Activated CD4-positive, alpha-beta memory T cell treated with anti-CD3 and anti-CD28 coated beads, Interleukin-2, amount 10 ng/mL, durations not matched to agents 7 days and 5 days (primary cell): Measurements from ENCODE around the gene SMC6. TPM values are rescaled to one million over a fixed set of nuclear protein-coding genes. Genes with fewer than 3 reads are reported as not detected.

Source experiments
- CTCF ChIA-PET: fragments of 350-600 bp; sonication (Branson Sonifier 250); formaldehyde crosslinking; loops from one replicate; lab custom pipeline; 2021; ENCODE audit warnings: antibody characterized with exemption, inconsistent platforms; lab: Charles Lee
- POLR2A ChIA-PET: fragments of 350-600 bp; sonication (Branson Sonifier 250); formaldehyde crosslinking; loops from one replicate; lab custom pipeline; 2021; ENCODE audit warnings: antibody characterized with exemption; lab: Charles Lee
- DNase-seq: peaks from one replicate; pipeline ENCODE4 v3.0.0-alpha.2; 2020
- H3K27ac Mint-ChIP-seq: one replicate; pipeline ENCODE4 v1.8.0; 2021; ENCODE audit warnings: mild to moderate bottlenecking, mixed read lengths
- H3K27me3 Mint-ChIP-seq: one replicate; pipeline ENCODE4 v1.8.0; 2021; ENCODE audit warnings: mixed read lengths
- H3K36me3 Mint-ChIP-seq: one replicate; pipeline ENCODE4 v1.8.0; 2021; ENCODE audit warnings: low read depth, mixed read lengths
- H3K4me1 Mint-ChIP-seq: one replicate; pipeline ENCODE4 v1.8.0; 2021; ENCODE audit warnings: mixed read lengths
- H3K4me3 Mint-ChIP-seq: one replicate; pipeline ENCODE4 v1.8.0; 2021; ENCODE audit warnings: mild to moderate bottlenecking, mixed read lengths
- H3K9me3 Mint-ChIP-seq: one replicate; pipeline ENCODE4 v1.8.0; 2021; ENCODE audit warnings: mixed read lengths
- total RNA-seq, 2 experiments: library from RNA; stranded (reverse); gene quantifications; one replicate each; pipeline ENCODE4 v1.2.3, GENCODE V29; 2021

Gene SMC6
- total RNA-seq, 2 experiments from 2014 or later: 36.0 to 36.5 TPM

- Mint-ChIP-seq H3K9me3 (no peaks in the 10 kb centered on the region), H3K27ac (no peak overlapping the region), H3K27me3 (no peaks in the 10 kb centered on the region), H3K4me3 (no peak overlapping the region), H3K36me3 (peaks cover 45% of the 10 kb centered on the region), H3K4me1 (no peaks in the 10 kb centered on the region)
- DNase-seq: no peak
- ChIA-PET CTCF (interaction anchor here (2.5 kb wide), 1 partner anchor 13 kb away, joined by 20 read pairs; no protein-coding TSS in a partner anchor), POLR2A (no interaction called here)
Measured at GRCh38 chr2:17683981-17684380, 69.6 kb downstream of the SMC6 start.

- H3K27me3 Mint-ChIP-seq: no peaks in the 10 kb centered on the region
- H3K4me3 Mint-ChIP-seq: no peak overlapping the region
- no peaks in the 10 kb centered on the region for H3K4me1 Mint-ChIP-seq
- peaks cover 43% of the 10 kb centered on the region for H3K36me3 Mint-ChIP-seq
- POLR2A ChIA-PET: no interaction called here
- H3K9me3 Mint-ChIP-seq: no peaks in the 10 kb centered on the region
- H3K27ac Mint-ChIP-seq: no peak overlapping the region
- CTCF ChIA-PET: interaction anchor here (1.0 to 2.5 kb wide), 2 partner anchors 12 to 36 kb away, joined by 4 to 20 read pairs; no protein-coding TSS in a partner anchor
- DNase-seq: no peak
Measured at GRCh38 chr2:17682098-17682857, 71.3 kb downstream of the SMC6 start.

GRCh38 chr2:17680119-17680518 is 73.5 kb downstream of the SMC6 start:
- Mint-ChIP-seq H3K4me1 (no peaks in the 10 kb centered on the region), H3K9me3 (no peaks in the 10 kb centered on the region), H3K4me3 (no peak overlapping the region), H3K27me3 (no peaks in the 10 kb centered on the region), H3K27ac (no peak overlapping the region), H3K36me3 (peaks cover 49% of the 10 kb centered on the region)
- POLR2A ChIA-PET: no interaction called here
- CTCF ChIA-PET: interaction anchor here (2.1 kb wide), 1 partner anchor 9 kb away, joined by 12 read pairs; no protein-coding TSS in a partner anchor
- DNase-seq: no peak

- no peak for DNase-seq
- H3K27me3 Mint-ChIP-seq: no peaks in the 10 kb centered on the region
- ChIA-PET POLR2A (no interaction called here), CTCF (no interaction called here)
- peaks cover 12% of the 10 kb centered on the region for H3K4me1 Mint-ChIP-seq
- no peaks in the 10 kb centered on the region for H3K9me3 Mint-ChIP-seq
- H3K36me3 Mint-ChIP-seq: peaks cover 34% of the 10 kb centered on the region
- H3K27ac Mint-ChIP-seq: no peak overlapping the region
- H3K4me3 Mint-ChIP-seq: no peak overlapping the region
Measured at GRCh38 chr2:17674817-17675216, 78.8 kb downstream of the SMC6 start.

GRCh38 chr2:17672583-17673317 is 80.9 kb downstream of the SMC6 start:
- ChIA-PET POLR2A (no interaction called here), CTCF (interaction anchor here (1.0 to 6.8 kb wide), 6 partner anchors 12 to 47 kb away, joined by 3 to 106 read pairs (median 11); no protein-coding TSS in a partner anchor)
- H3K27ac Mint-ChIP-seq: peak overlapping the region; percentile 21
- peaks cover 40% of the 10 kb centered on the region for H3K36me3 Mint-ChIP-seq
- H3K4me3 Mint-ChIP-seq: no peak overlapping the region
- peaks cover 12% of the 10 kb centered on the region for H3K4me1 Mint-ChIP-seq
- H3K9me3 Mint-ChIP-seq: no peaks in the 10 kb centered on the region
- no peak for DNase-seq
- no peaks in the 10 kb centered on the region for H3K27me3 Mint-ChIP-seq

GRCh38 chr2:17667898-17668297 is 85.7 kb downstream of the SMC6 start:
- Mint-ChIP-seq H3K9me3 (no peaks in the 10 kb centered on the region), H3K4me1 (peaks cover 7% of the 10 kb centered on the region), H3K27ac (no peak overlapping the region), H3K36me3 (peaks cover 39% of the 10 kb centered on the region), H3K27me3 (no peaks in the 10 kb centered on the region), H3K4me3 (no peak overlapping the region)
- DNase-seq: no peak
- CTCF ChIA-PET: interaction anchor here (6.8 kb wide), 1 partner anchor 22 kb away, joined by 106 read pairs; no protein-coding TSS in a partner anchor
- POLR2A ChIA-PET: no interaction called here

GRCh38 chr2:17664534-17664933 is 89.1 kb downstream of the SMC6 start:
- Mint-ChIP-seq H3K4me3 (no peak overlapping the region), H3K36me3 (peaks cover 35% of the 10 kb centered on the region), H3K9me3 (no peaks in the 10 kb centered on the region), H3K4me1 (peaks cover 4% of the 10 kb centered on the region), H3K27me3 (no peaks in the 10 kb centered on the region), H3K27ac (no peak overlapping the region)
- POLR2A ChIA-PET: no interaction called here
- no peak for DNase-seq
- CTCF ChIA-PET: no interaction called here

GRCh38 chr2:17662723-17663122 is 90.9 kb downstream of the SMC6 start:
- Mint-ChIP-seq H3K36me3 (peaks cover 21% of the 10 kb centered on the region), H3K4me1 (peaks cover 18% of the 10 kb centered on the region), H3K27ac (no peak overlapping the region), H3K4me3 (no peak overlapping the region), H3K9me3 (no peaks in the 10 kb centered on the region), H3K27me3 (no peaks in the 10 kb centered on the region)
- CTCF ChIA-PET: interaction anchor here (1.9 to 4.5 kb wide), 2 partner anchors 8 to 16 kb away, joined by 17 to 18 read pairs; no protein-coding TSS in a partner anchor
- POLR2A ChIA-PET: no interaction called here
- no peak for DNase-seq

GRCh38 chr2:17661460-17661859 is 92.2 kb downstream of the SMC6 start:
- DNase-seq: no peak
- Mint-ChIP-seq H3K27me3 (no peaks in the 10 kb centered on the region), H3K27ac (no peak overlapping the region), H3K9me3 (no peaks in the 10 kb centered on the region), H3K36me3 (peaks cover 20% of the 10 kb centered on the region), H3K4me3 (no peak overlapping the region), H3K4me1 (peaks cover 19% of the 10 kb centered on the region)
- ChIA-PET CTCF (interaction anchor here (2.9 to 4.5 kb wide), 2 partner anchors 10 to 15 kb away, joined by 17 to 21 read pairs; no protein-coding TSS in a partner anchor), POLR2A (interaction anchor here (1.5 to 1.6 kb wide), 2 partner anchors 10 to 15 kb away, joined by 3 to 6 read pairs; no protein-coding TSS in a partner anchor)

GRCh38 chr2:17660219-17660618 is 93.4 kb downstream of the SMC6 start:
- Mint-ChIP-seq H3K27ac (no peak overlapping the region), H3K36me3 (peaks cover 15% of the 10 kb centered on the region), H3K4me3 (no peak overlapping the region), H3K9me3 (no peaks in the 10 kb centered on the region), H3K4me1 (peaks cover 19% of the 10 kb centered on the region), H3K27me3 (no peaks in the 10 kb centered on the region)
- DNase-seq: no peak
- POLR2A ChIA-PET: interaction anchor here (1.5 to 1.6 kb wide), 2 partner anchors 11 to 14 kb away, joined by 3 to 6 read pairs; no protein-coding TSS in a partner anchor
- CTCF ChIA-PET: interaction anchor here (2.9 to 4.5 kb wide), 2 partner anchors 11 to 14 kb away, joined by 17 to 21 read pairs; no protein-coding TSS in a partner anchor

GRCh38 chr2:17658251-17658843 is 95.3 kb downstream of the SMC6 start:
- Mint-ChIP-seq H3K27ac (no peak overlapping the region), H3K36me3 (peaks cover 8% of the 10 kb centered on the region), H3K27me3 (no peaks in the 10 kb centered on the region), H3K4me1 (peaks cover 19% of the 10 kb centered on the region), H3K9me3 (no peaks in the 10 kb centered on the region), H3K4me3 (no peak overlapping the region)
- CTCF ChIA-PET: no interaction called here
- POLR2A ChIA-PET: interaction anchor here (0.9 kb wide), 1 partner anchor 13 kb away, joined by 3 read pairs; no protein-coding TSS in a partner anchor
- DNase-seq: no peak

GRCh38 chr2:17657759-17658158 is 95.9 kb downstream of the SMC6 start:
- DNase-seq: no peak
- Mint-ChIP-seq H3K4me3 (no peak overlapping the region), H3K9me3 (no peaks in the 10 kb centered on the region), H3K27me3 (no peaks in the 10 kb centered on the region), H3K36me3 (peaks cover 3% of the 10 kb centered on the region), H3K27ac (no peak overlapping the region), H3K4me1 (peaks cover 19% of the 10 kb centered on the region)
- POLR2A ChIA-PET: no interaction called here
- CTCF ChIA-PET: no interaction called here
